Right atrium auricular region (tissue), 2 donors: Measurements from ENCODE around the gene DOCK9. TPM values are rescaled to one million over a fixed set of nuclear protein-coding genes. Genes with fewer than 3 reads are reported as not detected.

Experiments
- DNase-seq: peaks from one replicate; pipeline ENCODE4 v3.0.0-alpha.2; 2019; ENCODE audit warnings: low spot score
- H3K27ac ChIP-seq, 2 donors: fragments of 200-600 bp; sonication (generic); 1 replicate in 1 of 2; 2 replicates in 1 of 2; pipeline ENCODE4 v1.5.1; 2016 to 2019
- H3K27me3 ChIP-seq, 2 donors: fragments of 200-600 bp; sonication (generic); one replicate each; pipeline versions ENCODE4 v1.5.1 to v1.6.0; 2017 to 2019
- H3K36me3 ChIP-seq: fragments of 200-600 bp; sonication (generic); one replicate; pipeline ENCODE4 v1.5.1; 2016
- H3K4me1 ChIP-seq, 2 donors: fragments of 200-600 bp; sonication (generic); one replicate each; pipeline versions ENCODE4 v1.5.1 to v1.6.0; 2017 to 2019
- H3K4me3 ChIP-seq, 2 donors: fragments of 200-600 bp; sonication (generic); 1 replicate in 1 of 2; 2 replicates in 1 of 2; pipeline ENCODE4 v1.5.1; 2017 to 2019; ENCODE audit warnings: mild to moderate bottlenecking in 1 of 2, moderate library complexity in 1 of 2
- H3K9me3 ChIP-seq, 2 donors: fragments of 200-600 bp; sonication (generic); one replicate each; pipeline ENCODE4 v1.5.1; 2019
- CTCF ChIP-seq, 2 donors: fragments of 200-600 bp; sonication (generic); IDR thresholded peaks; one replicate each; pipeline ENCODE4 v1.5.1; 2019; ENCODE audit warnings: antibody characterized with exemption in 2 of 2
- total RNA-seq, 2 donors: library from RNA; depleted of rRNA; stranded (reverse); fragments of >200 nt; gene quantifications; one replicate each; pipeline ENCODE4 v1.1.0, GENCODE V29; 2016

The DOCK9 gene, protein sequence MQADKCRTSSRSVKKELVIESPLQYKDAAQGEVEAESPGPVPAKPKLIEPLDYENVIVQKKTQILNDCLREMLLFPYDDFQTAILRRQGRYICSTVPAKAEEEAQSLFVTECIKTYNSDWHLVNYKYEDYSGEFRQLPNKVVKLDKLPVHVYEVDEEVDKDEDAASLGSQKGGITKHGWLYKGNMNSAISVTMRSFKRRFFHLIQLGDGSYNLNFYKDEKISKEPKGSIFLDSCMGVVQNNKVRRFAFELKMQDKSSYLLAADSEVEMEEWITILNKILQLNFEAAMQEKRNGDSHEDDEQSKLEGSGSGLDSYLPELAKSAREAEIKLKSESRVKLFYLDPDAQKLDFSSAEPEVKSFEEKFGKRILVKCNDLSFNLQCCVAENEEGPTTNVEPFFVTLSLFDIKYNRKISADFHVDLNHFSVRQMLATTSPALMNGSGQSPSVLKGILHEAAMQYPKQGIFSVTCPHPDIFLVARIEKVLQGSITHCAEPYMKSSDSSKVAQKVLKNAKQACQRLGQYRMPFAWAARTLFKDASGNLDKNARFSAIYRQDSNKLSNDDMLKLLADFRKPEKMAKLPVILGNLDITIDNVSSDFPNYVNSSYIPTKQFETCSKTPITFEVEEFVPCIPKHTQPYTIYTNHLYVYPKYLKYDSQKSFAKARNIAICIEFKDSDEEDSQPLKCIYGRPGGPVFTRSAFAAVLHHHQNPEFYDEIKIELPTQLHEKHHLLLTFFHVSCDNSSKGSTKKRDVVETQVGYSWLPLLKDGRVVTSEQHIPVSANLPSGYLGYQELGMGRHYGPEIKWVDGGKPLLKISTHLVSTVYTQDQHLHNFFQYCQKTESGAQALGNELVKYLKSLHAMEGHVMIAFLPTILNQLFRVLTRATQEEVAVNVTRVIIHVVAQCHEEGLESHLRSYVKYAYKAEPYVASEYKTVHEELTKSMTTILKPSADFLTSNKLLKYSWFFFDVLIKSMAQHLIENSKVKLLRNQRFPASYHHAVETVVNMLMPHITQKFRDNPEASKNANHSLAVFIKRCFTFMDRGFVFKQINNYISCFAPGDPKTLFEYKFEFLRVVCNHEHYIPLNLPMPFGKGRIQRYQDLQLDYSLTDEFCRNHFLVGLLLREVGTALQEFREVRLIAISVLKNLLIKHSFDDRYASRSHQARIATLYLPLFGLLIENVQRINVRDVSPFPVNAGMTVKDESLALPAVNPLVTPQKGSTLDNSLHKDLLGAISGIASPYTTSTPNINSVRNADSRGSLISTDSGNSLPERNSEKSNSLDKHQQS (N-terminal part only)
- 10 to 100 TPM; 79.6 to 80.5 TPM for total RNA-seq

- Histone ChIP-seq H3K27ac (peak within 1 kb of the TSS; percentile 72), H3K9me3 (no peaks in the 10 kb centered on the region), H3K36me3 (no peaks in the 10 kb centered on the region), H3K27me3 (no peaks in the 10 kb centered on the region), H3K4me3 (peak within 1 kb of the TSS; percentile 35 to 53), H3K4me1 (peaks cover 2 to 31% of the 10 kb centered on the region in 2 donors)
- peak; percentile 80 for DNase-seq
- TF ChIP-seq CTCF (IDR thresholded peaks at IDR 0.05) = no peak
These were observed at the start of gene DOCK9 for GRCh38 chr13:98977568-98978265. DOCK9 (minus strand) TSS chr13:98978064; CDS start chr13:98977909, 155 bp downstream.

DNA sequence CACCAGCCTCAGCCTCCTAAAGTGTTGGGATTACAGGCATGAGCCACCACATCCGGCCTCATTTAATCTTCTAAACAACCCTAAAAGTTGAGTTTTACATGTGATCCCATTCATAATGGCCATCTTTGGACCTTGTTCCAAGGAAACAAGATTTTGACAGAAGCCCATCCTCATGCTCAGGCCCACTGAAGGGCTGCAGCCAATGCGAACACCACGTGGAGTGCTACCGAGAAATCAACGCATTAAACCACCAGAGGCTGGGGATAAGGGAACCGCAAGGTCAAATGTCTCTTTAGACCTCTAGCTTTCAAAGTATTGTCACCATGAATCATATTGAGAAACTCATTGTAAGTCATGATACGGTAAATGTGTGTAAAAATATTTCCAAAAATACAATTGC, 49.4 kb upstream of the DOCK9 start:
- H3K9me3 ChIP-seq = no peaks in the 10 kb centered on the region
- no peaks in the 10 kb centered on the region for H3K36me3 ChIP-seq
- no peak for TF ChIP-seq CTCF (IDR thresholded peaks at IDR 0.05)
- H3K4me3 ChIP-seq = no peak overlapping the region
- H3K4me1 ChIP-seq = no peaks in the 10 kb centered on the region
- no peak for DNase-seq
- H3K27me3 ChIP-seq = no peaks in the 10 kb centered on the region
- H3K27ac ChIP-seq = no peak overlapping the region

DNA sequence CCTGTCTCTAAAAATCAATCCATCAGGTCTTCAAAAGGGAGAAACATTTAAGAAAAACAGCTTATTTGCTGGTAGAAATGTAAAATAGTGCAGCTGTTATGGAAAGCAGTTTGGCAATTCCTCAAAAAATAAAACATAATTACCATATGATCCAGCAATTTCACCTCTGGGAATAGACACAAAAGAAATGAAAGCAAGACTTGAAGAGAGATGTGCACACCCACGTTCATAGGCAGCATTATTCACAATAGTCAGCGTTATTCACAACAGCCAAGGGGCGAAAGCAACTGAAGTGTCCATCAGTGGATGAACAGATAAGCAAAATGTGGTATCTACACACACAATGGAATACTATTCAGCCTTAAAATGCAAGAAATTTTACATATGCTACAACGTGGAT, 45.1 kb upstream of the DOCK9 start:
- H3K27me3 ChIP-seq = no peaks in the 10 kb centered on the region
- no peak for DNase-seq
- H3K27ac ChIP-seq = no peak overlapping the region
- no peak for TF ChIP-seq CTCF (IDR thresholded peaks at IDR 0.05)
- H3K9me3 ChIP-seq = no peaks in the 10 kb centered on the region
- H3K36me3 ChIP-seq = no peaks in the 10 kb centered on the region
- H3K4me3 ChIP-seq = no peak overlapping the region
- H3K4me1 ChIP-seq = no peaks in the 10 kb centered on the region

DNA sequence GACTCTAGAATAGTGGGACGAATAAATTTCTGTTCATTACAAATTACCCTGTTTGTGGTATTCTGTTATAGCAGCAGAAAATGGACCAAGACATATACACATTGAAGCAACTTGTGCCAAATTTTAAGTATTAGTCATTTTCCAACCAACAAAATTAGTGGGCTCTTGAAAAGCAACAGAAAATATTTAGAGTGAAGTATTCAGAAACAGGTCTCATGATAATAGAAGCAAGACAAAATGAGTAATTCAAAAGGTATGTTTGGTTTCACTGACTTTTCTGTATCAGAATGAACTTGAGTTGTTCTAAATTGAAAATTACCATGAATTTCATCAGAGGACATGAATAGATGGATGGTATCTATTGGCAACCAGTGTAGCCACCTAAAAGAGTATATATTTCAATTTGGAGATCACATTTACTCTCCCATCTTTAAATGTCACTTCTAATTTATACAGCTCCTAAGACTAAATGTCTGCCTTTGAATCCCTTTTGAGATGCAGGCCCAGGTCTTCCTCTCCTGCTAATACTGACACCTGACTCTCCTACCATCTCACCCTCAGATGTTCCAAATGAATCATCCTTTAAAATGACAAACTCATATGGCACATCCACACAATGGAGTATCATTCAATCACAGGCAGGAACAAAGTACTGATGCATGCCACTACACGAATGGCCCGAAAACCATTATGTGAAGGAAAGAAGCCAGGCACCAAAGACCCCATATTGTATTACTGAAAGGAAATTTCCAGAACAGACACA, 40.7 kb upstream of the DOCK9 start:
- Histone ChIP-seq H3K27me3 (no peaks in the 10 kb centered on the region), H3K9me3 (no peaks in the 10 kb centered on the region), H3K27ac (no peak overlapping the region), H3K4me1 (peaks cover 0 to 14% of the 10 kb centered on the region in 2 donors), H3K4me3 (no peak overlapping the region), H3K36me3 (no peaks in the 10 kb centered on the region)
- DNase-seq = no peak
- no peak for TF ChIP-seq CTCF (IDR thresholded peaks at IDR 0.05)
